ENCODE data around the gene MYO5B. TPM values are rescaled to one million over a fixed set of nuclear protein-coding genes. Genes with fewer than 3 reads are reported as not detected.
"Not testable (repeated sequence)": the region's sequence is repeated elsewhere in the genome, so short reads cannot be mapped to it uniquely, and the experiment has no call there.

The MYO5B gene
- polyA plus RNA-seq, 1 of the 3 experiments (the other 2 are of a cell fraction) = 1.3 TPM

GRCh38 chr18:49784427-49785185, 410.3 kb downstream of the MYO5B start:
- peaks cover 0 to 6% of the 10 kb centered on the region in 2 experiments; a peak in 2 of 4 replicates for H3K4me1 ChIP-seq (ENCODE audit: control insufficient read depth in 1 of 2, insufficient read depth in 2 of 2, low read depth in 1 of 2, low read length in 1 of 2)
- no peaks in the 10 kb centered on the region for H3K79me2 ChIP-seq (ENCODE audit: insufficient read depth)
- H3K4me2 ChIP-seq = no peak overlapping the region
- no peaks in the 10 kb centered on the region for H3K9me3 ChIP-seq
- TF ChIP-seq USF1 (IDR thresholded peaks at IDR 0.05; ENCODE audit: borderline replicate concordance, low read depth) (no peak), CTCF (IDR thresholded peaks at IDR 0.05) (peak; percentile 58), SMC3 (IDR thresholded peaks at IDR 0.05; ENCODE audit: low read depth, low read length) (no peak), RAD21 (IDR thresholded peaks at IDR 0.05; ENCODE audit: low read length) (peak; percentile 31; the same call in 1 of the 2 replicates), TAF1 (IDR thresholded peaks at IDR 0.05; ENCODE audit: borderline replicate concordance, low read depth, low read length) (no peak)
- H2AFZ ChIP-seq (ENCODE audit: low read depth) = no peak overlapping the region
- H3K27me3 ChIP-seq (ENCODE audit: insufficient read depth) = no peaks in the 10 kb centered on the region
- H3F3A ChIP-seq (replicated peaks; ENCODE audit: insufficient read depth) = peaks cover 13% of the 10 kb centered on the region
- H3K9ac ChIP-seq = no peak overlapping the region
- no peak overlapping the region for H3K4me3 ChIP-seq (ENCODE audit: low read depth in 2 of 2, low read length in 1 of 2)
- no peak for DNase-seq
- 100% methylated on average over 1 of the region's 1 CpG for WGBS (ENCODE audit: low lambda C conversion rate)
- no peaks in the 10 kb centered on the region for H3K9me2 ChIP-seq
- no peaks in the 10 kb centered on the region for H4K20me1 ChIP-seq (ENCODE audit: insufficient read depth)
- H3K27ac ChIP-seq (ENCODE audit: low read depth in 2 of 2, low read length in 1 of 2) = peak overlapping the region in 1 of 2 experiments; percentile 40; a peak in 1 of 4 replicates
- CTCF ChIA-PET = interaction anchor here (0.6 to 2.9 kb wide), 10 partner anchors 10 to 572 kb away, joined by 3 to 16 read pairs (median 4); no protein-coding TSS in a partner anchor
- POLR2A ChIA-PET = no interaction called here
- H3K36me3 ChIP-seq (replicated peaks in 1 of 2; ENCODE audit: control insufficient read depth in 1 of 2, insufficient read depth in 2 of 2, low read length in 1 of 2) = peaks cover 69 to 77% of the 10 kb centered on the region in 2 experiments

- H3K4me1 ChIP-seq (ENCODE audit: control insufficient read depth in 1 of 2, insufficient read depth in 2 of 2, low read depth in 1 of 2, low read length in 1 of 2); H3K27me3 ChIP-seq (ENCODE audit: insufficient read depth); POLR2A ChIA-PET; H3K4me2 ChIP-seq; DNase-seq; H3K4me3 ChIP-seq (ENCODE audit: low read depth in 2 of 2, low read length in 1 of 2); H3K9ac ChIP-seq; H3K9me3 ChIP-seq; H2AFZ ChIP-seq (ENCODE audit: low read depth); H3K9me2 ChIP-seq; H4K20me1 ChIP-seq (ENCODE audit: insufficient read depth); H3K79me2 ChIP-seq (ENCODE audit: insufficient read depth): not testable (repeated sequence)
- CTCF ChIA-PET = interaction anchor here (1.1 to 2.9 kb wide), 6 partner anchors 15 to 273 kb away, joined by 3 to 16 read pairs (median 6); no protein-coding TSS in a partner anchor
- H3F3A ChIP-seq (replicated peaks; ENCODE audit: insufficient read depth) = peaks cover 13% of the 10 kb centered on the region
- WGBS (ENCODE audit: low lambda C conversion rate) = 94% methylated on average over 3 of the region's 3 CpGs
- H3K36me3 ChIP-seq (replicated peaks in 1 of 2; ENCODE audit: control insufficient read depth in 1 of 2, insufficient read depth in 2 of 2, low read length in 1 of 2) = peaks cover 62 to 76% of the 10 kb centered on the region in 2 experiments
- H3K27ac ChIP-seq (ENCODE audit: low read depth in 2 of 2, low read length in 1 of 2) = peak overlapping the region in 1 of 2 experiments; percentile 40; a peak in 1 of 4 replicates
Measured at GRCh38 chr18:49783631-49784030, 411.3 kb downstream of the MYO5B start.

Data from SK-N-SH (cell line).